ENCODE data around the gene PIK3CD. TPM values are rescaled to one million over a fixed set of nuclear protein-coding genes. Genes with fewer than 3 reads are reported as not detected.

The PIK3CD gene
- total and polyA plus RNA-seq, 10 of the 15 experiments (the other 5 are each of a cell fraction or from before 2014, with no cell fraction given): 7.0 to 101 (median 51.1) TPM

GRCh38 chr1:9749361-9749760 lies 97.8 kb downstream of the PIK3CD start:
- ChIA-PET SMC1A (ENCODE audit: uncharacterized antibody, unreplicated experiment) (no interaction called here), RAD21 (ENCODE audit: unreplicated experiment) (no interaction called here), CTCF (no interaction called here), POLR2A (no interaction called here)
- Histone ChIP-seq H4K20me1 (ENCODE audit: control insufficient read depth, insufficient read depth) (no peaks in the 10 kb centered on the region), H3K9ac (ENCODE audit: control insufficient read depth, insufficient read depth, low read length) (no peak overlapping the region), H3K4me2 (ENCODE audit: control insufficient read depth, insufficient read depth) (no peak overlapping the region), H3K4me3 (no peak overlapping the region), H3K9me3 (replicated peaks; ENCODE audit: control insufficient read depth, insufficient read depth, low read length) (no peaks in the 10 kb centered on the region), H3K27me3 (replicated peaks in 1 of 2; ENCODE audit: control insufficient read depth in 2 of 2, insufficient read depth in 2 of 2, low read length in 1 of 2) (no peaks in the 10 kb centered on the region), H3K4me1 (ENCODE audit: control insufficient read depth, insufficient read depth, low read length) (no peaks in the 10 kb centered on the region), H2AFZ (ENCODE audit: control insufficient read depth, low read depth, low read length) (no peak overlapping the region), H3K27ac (ENCODE audit: control insufficient read depth, insufficient read depth) (no peak overlapping the region), H3K79me2 (ENCODE audit: control insufficient read depth, insufficient read depth, low read length) (no peaks in the 10 kb centered on the region), H3K36me3 (ENCODE audit: control insufficient read depth in 2 of 2, insufficient read depth in 2 of 2, low read length in 1 of 2) (peaks cover 9 to 16% of the 10 kb centered on the region in 2 experiments)
- BruUV-seq (replicated peaks): TSS peak; percentile 31
- WGBS (ENCODE audit: insufficient coverage, insufficient replicate concordance, low lambda C conversion rate, missing lambda C conversion rate): 98% methylated on average over 14 of the region's 14 CpGs
- ATAC-seq: no peak
- FAIRE-seq: no peak
- DNase-seq (ENCODE audit: low read depth, low spot score): no peak
- intact Hi-C loops (cut with micrococcal nuclease; ENCODE audit: unreplicated experiment) (no loop called here), in situ Hi-C loops (cut with MboI) (no loop called here)
- TF ChIP-seq POLR2AphosphoS5 (IDR thresholded peaks at IDR 0.05; ENCODE audit: low read length): no peak
- no peak for TF ChIP-seq TCF12 (IDR thresholded peaks at IDR 0.05; ENCODE audit: low read depth, low read length)
- TF ChIP-seq HDAC2 (IDR thresholded peaks at IDR 0.05): no peak
- TF ChIP-seq CBX3 (IDR thresholded peaks at IDR 0.05; ENCODE audit: borderline replicate concordance, low read depth): no peak
- TF ChIP-seq RELA (IDR thresholded peaks at IDR 0.05; ENCODE audit: borderline replicate concordance, partially characterized antibody): no peak
- TF ChIP-seq ZBTB33 (IDR thresholded peaks at IDR 0.05): no peak
- TF ChIP-seq, protein P1, sequence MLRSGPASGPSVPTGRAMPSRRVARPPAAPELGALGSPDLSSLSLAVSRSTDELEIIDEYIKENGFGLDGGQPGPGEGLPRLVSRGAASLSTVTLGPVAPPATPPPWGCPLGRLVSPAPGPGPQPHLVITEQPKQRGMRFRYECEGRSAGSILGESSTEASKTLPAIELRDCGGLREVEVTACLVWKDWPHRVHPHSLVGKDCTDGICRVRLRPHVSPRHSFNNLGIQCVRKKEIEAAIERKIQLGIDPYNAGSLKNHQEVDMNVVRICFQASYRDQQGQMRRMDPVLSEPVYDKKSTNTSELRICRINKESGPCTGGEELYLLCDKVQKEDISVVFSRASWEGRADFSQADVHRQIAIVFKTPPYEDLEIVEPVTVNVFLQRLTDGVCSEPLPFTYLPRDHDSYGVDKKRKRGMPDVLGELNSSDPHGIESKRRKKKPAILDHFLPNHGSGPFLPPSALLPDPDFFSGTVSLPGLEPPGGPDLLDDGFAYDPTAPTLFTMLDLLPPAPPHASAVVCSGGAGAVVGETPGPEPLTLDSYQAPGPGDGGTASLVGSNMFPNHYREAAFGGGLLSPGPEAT (IDR thresholded peaks at IDR 0.05; ENCODE audit: low read depth): no peak
- no peak for TF ChIP-seq ESRRA (IDR thresholded peaks at IDR 0.05; ENCODE audit: low read length)
- no peak for TF ChIP-seq MEF2B (IDR thresholded peaks at IDR 0.05; ENCODE audit: partially characterized antibody, poor library complexity, severe bottlenecking)
- no peak for TF ChIP-seq IRF5 (IDR thresholded peaks at IDR 0.05; ENCODE audit: borderline replicate concordance)
- no peak for TF ChIP-seq NRF1 (conservative IDR thresholded peaks at IDR 0.05; ENCODE audit: low read depth, low read length)
- TF ChIP-seq JUND (IDR thresholded peaks at IDR 0.05; ENCODE audit: low read depth, low read length): no peak
- no peak for TF ChIP-seq CHD1 (IDR thresholded peaks at IDR 0.05; ENCODE audit: low read depth, low read length)
- no peak for TF ChIP-seq ZSCAN29 (IDR thresholded peaks at IDR 0.05)
- TF ChIP-seq PAX5 (IDR thresholded peaks at IDR 0.05; ENCODE audit: borderline replicate concordance, low read depth, low read length): no peak
- no peak for TF ChIP-seq EED (IDR thresholded peaks at IDR 0.05; ENCODE audit: low read depth)
- no peak for TF ChIP-seq ZNF592 (IDR thresholded peaks at IDR 0.05)
